GM12874 (cell line): ENCODE data around the gene CCR7.

ENCODE experiments used
- TF ChIP-seq, protein P1 (sequence below): IDR thresholded peaks from 2 replicates; pipeline ENCODE4 v1.5.1; 2011; ENCODE audit warnings: low read depth, mild to moderate bottlenecking, control low read depth, low read length, moderate library complexity; ENCODE audit not compliant: insufficient read depth

The CCR7 gene

DNA sequence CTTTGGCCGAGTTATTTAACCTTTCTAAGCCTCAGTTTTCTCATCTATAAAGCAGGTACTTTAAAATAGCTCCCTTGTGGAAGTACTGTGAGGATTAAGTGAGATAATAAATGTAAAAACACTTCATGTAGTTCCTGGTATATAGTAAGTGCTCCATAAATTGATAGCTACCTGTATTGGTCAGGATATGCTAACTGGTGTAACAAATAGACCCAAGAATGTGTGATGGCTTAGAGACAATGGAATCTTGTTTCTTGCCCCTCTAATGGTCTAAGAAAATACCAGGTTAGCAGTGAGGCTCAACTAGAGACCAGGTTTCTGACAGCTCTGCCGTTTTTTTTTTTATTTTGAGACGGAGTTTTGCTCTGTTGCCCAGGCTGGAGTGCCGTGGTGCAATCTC lies 29.8 kb downstream of the CCR7 start:
- TF ChIP-seq, protein P1, sequence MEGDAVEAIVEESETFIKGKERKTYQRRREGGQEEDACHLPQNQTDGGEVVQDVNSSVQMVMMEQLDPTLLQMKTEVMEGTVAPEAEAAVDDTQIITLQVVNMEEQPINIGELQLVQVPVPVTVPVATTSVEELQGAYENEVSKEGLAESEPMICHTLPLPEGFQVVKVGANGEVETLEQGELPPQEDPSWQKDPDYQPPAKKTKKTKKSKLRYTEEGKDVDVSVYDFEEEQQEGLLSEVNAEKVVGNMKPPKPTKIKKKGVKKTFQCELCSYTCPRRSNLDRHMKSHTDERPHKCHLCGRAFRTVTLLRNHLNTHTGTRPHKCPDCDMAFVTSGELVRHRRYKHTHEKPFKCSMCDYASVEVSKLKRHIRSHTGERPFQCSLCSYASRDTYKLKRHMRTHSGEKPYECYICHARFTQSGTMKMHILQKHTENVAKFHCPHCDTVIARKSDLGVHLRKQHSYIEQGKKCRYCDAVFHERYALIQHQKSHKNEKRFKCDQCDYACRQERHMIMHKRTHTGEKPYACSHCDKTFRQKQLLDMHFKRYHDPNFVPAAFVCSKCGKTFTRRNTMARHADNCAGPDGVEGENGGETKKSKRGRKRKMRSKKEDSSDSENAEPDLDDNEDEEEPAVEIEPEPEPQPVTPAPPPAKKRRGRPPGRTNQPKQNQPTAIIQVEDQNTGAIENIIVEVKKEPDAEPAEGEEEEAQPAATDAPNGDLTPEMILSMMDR, result no peak

DNA sequence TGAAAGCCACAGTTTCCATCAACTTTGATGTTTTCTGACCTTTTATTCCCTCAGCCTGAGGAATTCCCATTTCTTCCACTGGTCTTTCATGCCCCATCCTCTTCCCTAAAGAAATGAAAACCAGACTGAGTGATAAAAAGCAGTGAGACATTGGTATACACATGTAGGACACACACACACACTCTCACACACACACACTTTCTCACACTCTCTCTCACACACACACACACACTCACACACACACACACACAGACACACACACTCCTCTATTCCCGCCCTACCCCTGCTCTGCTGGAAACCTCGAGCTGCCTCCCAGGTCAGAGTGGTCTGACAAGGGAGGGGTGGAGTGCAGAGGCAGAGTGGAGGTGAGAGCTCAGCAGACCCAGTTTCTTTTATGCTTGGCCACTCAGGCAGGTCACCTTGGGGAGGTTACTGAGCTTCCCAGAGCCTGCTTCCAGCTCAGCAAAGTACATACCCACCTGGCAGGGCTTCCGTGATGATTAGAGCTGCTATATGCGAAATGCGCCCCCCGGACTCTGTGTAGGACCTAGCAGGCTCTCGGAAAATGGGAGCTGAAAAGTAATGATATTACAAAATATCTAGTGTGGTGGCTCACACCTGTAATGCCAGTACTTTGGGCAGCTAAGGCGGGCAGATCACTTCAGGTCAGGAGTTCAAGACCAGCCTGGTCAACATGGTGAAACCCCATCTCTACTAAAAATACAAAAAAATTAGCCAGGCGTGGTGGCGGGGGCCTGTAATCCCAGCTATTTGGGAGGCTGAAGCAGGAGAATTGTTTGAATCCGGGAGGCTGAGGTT lies 30.7 kb downstream of the CCR7 start:
- TF ChIP-seq, protein P1, result no peak

DNA sequence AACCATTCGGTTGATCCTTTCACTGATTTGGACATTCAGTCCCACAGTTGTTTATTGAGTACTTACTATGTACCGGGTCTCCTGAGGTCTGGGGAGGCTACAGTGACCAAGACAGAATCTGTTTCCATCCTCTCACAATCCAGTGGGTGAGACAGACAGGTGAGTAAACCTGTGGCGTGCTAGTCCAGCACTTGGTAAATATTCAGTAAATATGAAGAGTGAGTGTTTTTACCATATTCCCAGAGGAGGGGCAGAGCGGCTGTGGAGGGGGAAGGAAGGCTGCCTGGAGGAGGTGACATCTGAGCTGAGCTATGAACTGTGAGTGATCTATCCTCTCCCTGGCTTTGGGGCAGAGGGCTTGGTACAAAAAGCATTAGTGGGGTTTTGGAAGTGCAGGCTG lies 31.4 kb downstream of the CCR7 start:
- TF ChIP-seq, protein P1, result no peak

DNA sequence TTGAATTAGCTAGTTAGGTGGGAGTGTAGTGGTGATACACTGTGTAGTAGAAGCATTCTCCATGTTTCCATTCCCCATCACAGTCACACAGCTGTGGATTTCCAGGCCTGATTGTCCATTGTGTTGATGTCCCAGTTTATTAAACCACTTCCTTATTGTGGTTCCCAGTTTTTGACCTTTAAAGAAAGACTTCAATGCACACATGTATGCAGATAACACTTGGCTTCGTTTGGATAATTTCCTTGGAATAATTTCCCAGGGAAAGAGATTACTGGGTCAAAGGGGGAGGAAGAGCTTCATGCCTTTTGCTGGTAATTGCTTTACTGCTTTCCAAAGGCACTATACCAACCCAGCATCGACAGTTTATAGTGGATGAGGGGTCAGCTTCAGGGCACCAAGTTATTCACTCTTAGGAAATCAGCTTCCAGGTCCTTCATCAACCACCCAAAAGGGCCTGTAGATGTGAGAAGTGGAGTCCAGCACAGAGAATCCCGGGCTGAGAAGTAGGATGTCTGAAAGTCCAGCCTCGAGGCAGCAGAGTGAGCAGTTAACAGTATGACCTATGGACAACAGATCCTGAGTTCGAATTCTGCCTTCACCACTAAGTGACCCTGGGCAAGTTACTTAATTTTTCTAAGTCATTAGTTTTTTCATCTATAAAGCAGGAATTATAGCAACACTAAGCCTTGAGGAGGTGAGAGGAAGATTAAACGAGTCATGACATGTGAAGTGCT lies 32.6 kb downstream of the CCR7 start:
- TF ChIP-seq, protein P1, result no peak

DNA sequence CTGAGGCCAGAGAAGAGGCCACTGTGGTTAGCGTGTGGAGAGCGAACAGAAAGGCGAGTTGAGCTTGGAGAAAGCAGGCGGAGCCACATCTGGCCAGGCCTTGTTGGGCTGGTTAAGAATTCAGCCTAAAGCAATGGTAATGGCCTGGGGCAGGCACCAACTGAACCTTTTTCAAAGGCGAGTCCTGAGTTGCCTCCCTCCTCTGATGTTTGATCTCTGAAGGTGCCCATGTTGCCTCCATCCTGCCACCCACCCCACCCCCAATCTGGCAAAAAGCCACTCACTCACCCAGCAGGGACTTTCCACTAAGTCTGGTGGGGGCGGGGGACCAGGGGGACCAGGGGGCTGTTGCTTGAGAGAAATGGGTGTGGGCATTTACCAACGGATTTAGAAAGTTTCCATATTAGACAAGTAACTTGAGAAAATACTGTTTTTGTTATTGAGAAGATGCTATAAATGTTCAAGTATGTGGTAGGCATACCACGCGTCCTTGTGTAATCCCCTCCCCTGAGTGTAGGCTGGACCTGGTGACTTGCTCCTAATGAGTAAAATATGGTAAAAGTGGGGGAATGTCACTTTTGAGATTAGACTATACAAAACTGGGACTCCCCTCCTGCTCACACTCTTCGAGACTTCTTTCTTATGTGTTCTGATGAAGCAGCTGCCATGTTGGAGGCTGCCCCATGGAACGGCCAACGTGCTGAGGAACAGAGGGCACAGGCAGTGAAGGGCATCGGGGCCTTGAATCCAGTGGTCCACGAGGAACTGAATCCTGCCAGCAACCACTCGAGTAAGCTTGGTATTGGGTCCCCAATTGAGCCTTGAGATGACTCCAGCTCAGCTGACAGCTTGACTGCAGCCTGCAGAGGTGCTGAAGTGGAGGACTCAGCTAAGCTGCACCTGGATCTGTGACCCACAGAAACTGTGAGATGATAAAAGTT lies 34.0 kb downstream of the CCR7 start:
- TF ChIP-seq, protein P1, result no peak

DNA sequence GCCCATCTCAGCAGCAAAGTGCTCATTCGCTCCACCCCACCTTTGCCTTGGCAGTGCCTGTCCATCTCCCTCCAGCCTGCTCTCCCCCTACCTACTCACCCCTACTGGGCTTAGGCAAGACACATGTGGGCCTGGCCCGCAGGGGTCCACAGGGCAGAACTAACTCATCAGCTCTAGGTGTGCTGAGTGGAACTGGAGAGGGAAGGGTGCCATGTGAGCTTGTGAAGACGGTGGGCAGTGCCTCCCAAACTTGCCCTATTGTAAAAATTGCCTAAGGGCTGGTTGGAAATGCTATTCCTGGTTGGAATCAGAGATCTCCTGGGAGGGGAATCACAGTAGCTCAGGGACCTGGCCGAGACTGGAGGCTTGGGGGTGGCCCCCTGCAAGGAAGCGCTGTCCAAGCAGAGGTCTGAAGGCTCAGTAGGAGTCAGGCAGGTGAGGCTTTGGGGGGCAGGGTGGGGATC lies 34.7 kb downstream of the CCR7 start:
- TF ChIP-seq, protein P1, result no peak
